Mucosa of descending colon (tissue), 3 donors: ENCODE measurements around the gene RAB17. TPM values are rescaled to one million over a fixed set of nuclear protein-coding genes. Genes with fewer than 3 reads are reported as not detected.

ENCODE experiments used
- ATAC-seq: fragments of 200-7000 bp; cut with Tn5 transposase; one replicate; pipeline ENCODE4 v1.9.1; 2020; ENCODE audit warnings: mild to moderate bottlenecking, moderate library complexity
- DNase-seq, 3 donors: peaks; one replicate each; pipeline ENCODE4 v3.0.0-alpha.2; 2020
- H3K36me3 ChIP-seq: fragments of 200-600 bp; one replicate; pipeline ENCODE4 v1.8.0; 2021; ENCODE audit warnings: low read depth, mild to moderate bottlenecking
- H3K4me1 ChIP-seq: fragments of 200-600 bp; one replicate; pipeline ENCODE4 v1.8.0; 2021; ENCODE audit warnings: low read depth, mild to moderate bottlenecking
- H3K4me3 ChIP-seq: fragments of 200-600 bp; one replicate; pipeline ENCODE4 v1.8.0; 2021; ENCODE audit warnings: mild to moderate bottlenecking
- H3K9me3 ChIP-seq: fragments of 200-600 bp; one replicate; pipeline ENCODE4 v1.8.0; 2021; ENCODE audit warnings: mild to moderate bottlenecking
- CTCF ChIP-seq: fragments of 200-600 bp; IDR thresholded peaks from one replicate; pipeline ENCODE4 v1.8.0; 2022; ENCODE audit warnings: antibody characterized with exemption, mild to moderate bottlenecking
- intact Hi-C, 2 donors: fragments of 100-400 bp; cut with DNase I in 1 of 2; cut with micrococcal nuclease in 1 of 2; formaldehyde crosslinking; loops; one replicate each; pipeline versions ENCODE4 v1.11.0 to v1.11.1; 2022; cut with DNase I, micrococcal nuclease
- long read RNA-seq, 2 donors: library from polyadenylated mRNA; unstranded; transcript quantifications; one replicate each; pipeline ENCODE4 v2.0.0, GENCODE V29; 2019 to 2021
- total RNA-seq, 3 donors: library from RNA; stranded (reverse); fragmentation: NEBNext Ultra II Directional in 2 of 3; extraction: Animal tissue kit (Norgen Biotek cat#: 25700) in 2 of 3; gene quantifications; one replicate each; pipeline versions ENCODE4 v1.2.1 to v1.2.4, GENCODE V29; 2021 to 2023
- donor health status: DM: no; HTN: no; CAD: no; lungs with moderate emphysema.
- donor health status: DM: no; HTN: no; CAD: no.
- donor health status: DM: no; HTN: yes; CAD: no.

RAB17 gene
- 10 to 100 TPM; 25.8 to 95.2 (median 62.8) TPM for total RNA-seq
- long read RNA-seq, donor 1, transcript RAB17-201 (6 exons, 1,966 nt): major isoform, 25 of 38 reads
- long read RNA-seq, donor 1, partial matches to known transcripts: 3 of 38 reads
- long read RNA-seq, donor 1, other reads (novel, unspliced or antisense): 10 of 38 reads
- long read RNA-seq, donor 2, transcript RAB17-201 (6 exons, 1,966 nt): major isoform, 39 of 65 reads
- long read RNA-seq, donor 2, partial matches to known transcripts: 2 of 65 reads
- long read RNA-seq, donor 2, other reads (novel, unspliced or antisense): 24 of 65 reads

GRCh38 chr2:237590272-237591140 is at the start of gene RAB17:
Gene RAB17 (minus strand): TSS chr2:237590734. CDS start chr2:237586154, 4,580 bp downstream.
- intact Hi-C loops: no loop called here
- no peak for TF ChIP-seq CTCF
- ATAC-seq (peak; percentile 93), DNase-seq (peak; percentile 80 to 87 (median 85))
- Histone ChIP-seq H3K9me3 (no peaks in the 10 kb centered on the region), H3K4me3 (peak within 1 kb of the TSS; percentile 14), H3K4me1 (no peaks in the 10 kb centered on the region), H3K36me3 (no peaks in the 10 kb centered on the region)

- DNase-seq (no peak), ATAC-seq (no peak)
- no peak for TF ChIP-seq CTCF
- Histone ChIP-seq H3K4me1 (no peaks in the 10 kb centered on the region), H3K36me3 (no peaks in the 10 kb centered on the region), H3K4me3 (no peak overlapping the region), H3K9me3 (peaks cover under 1% of the 10 kb centered on the region)
- intact Hi-C loops: no loop called here
Measured at GRCh38 chr2:237639836-237640220, 49.3 kb upstream of the RAB17 start.

- Histone ChIP-seq H3K4me3 (no peak overlapping the region), H3K9me3 (peaks cover 6% of the 10 kb centered on the region), H3K4me1 (no peaks in the 10 kb centered on the region), H3K36me3 (no peaks in the 10 kb centered on the region)
- DNase-seq (no peak), ATAC-seq (no peak)
- intact Hi-C loops: no loop called here
- no peak for TF ChIP-seq CTCF
Measured at GRCh38 chr2:237639052-237639835, 48.7 kb upstream of the RAB17 start.

- intact Hi-C loops: no loop called here
- ATAC-seq (no peak), DNase-seq (no peak)
- H3K36me3 ChIP-seq: no peaks in the 10 kb centered on the region
- TF ChIP-seq CTCF: no peak
- H3K9me3 ChIP-seq: peaks cover 7% of the 10 kb centered on the region
- no peaks in the 10 kb centered on the region for H3K4me1 ChIP-seq
- no peak overlapping the region for H3K4me3 ChIP-seq
Measured at GRCh38 chr2:237638176-237638575, 47.6 kb upstream of the RAB17 start.

GRCh38 chr2:237637429-237638135 is 47.0 kb upstream of the RAB17 start:
- intact Hi-C loops: no loop called here
- no peak for DNase-seq
- no peak for ATAC-seq
- Histone ChIP-seq H3K4me1 (no peaks in the 10 kb centered on the region), H3K36me3 (no peaks in the 10 kb centered on the region), H3K9me3 (peaks cover 7% of the 10 kb centered on the region), H3K4me3 (no peak overlapping the region)
- no peak for TF ChIP-seq CTCF
